ENCODE results near the gene SRSF8. TPM values are rescaled to one million over a fixed set of nuclear protein-coding genes. Genes with fewer than 3 reads are reported as not detected.
A peak's percentile ranks its signal among the peaks of the same experiment; 100 is the strongest.

SRSF8 gene
- total RNA-seq, 1 experiment from 2014 or later: 22.9 TPM

GRCh38 chr11:95103701-95104100 is 37.0 kb downstream of the SRSF8 start:
- no TSS peak for BruUV-seq (replicated peaks)
- no peaks in the 10 kb centered on the region for H3K9me3 ChIP-seq (ENCODE audit: insufficient read depth, low read depth)
- no peaks in the 10 kb centered on the region for H3K9me2 ChIP-seq (ENCODE audit: insufficient read depth)
- no peak overlapping the region for H3K4me3 ChIP-seq
- H3K36me3 ChIP-seq (ENCODE audit: low read depth): no peaks in the 10 kb centered on the region
- ChIA-PET CTCF (no interaction called here), POLR2A (ENCODE audit: unreplicated experiment) (no interaction called here)
- no peaks in the 10 kb centered on the region for H4K20me1 ChIP-seq (ENCODE audit: insufficient read depth)
- no peak overlapping the region for H2AFZ ChIP-seq
- no peak for DNase-seq
- no peak overlapping the region for H3K4me2 ChIP-seq
- no peaks in the 10 kb centered on the region for H3K27me3 ChIP-seq (ENCODE audit: insufficient read depth, low read depth)
- TF ChIP-seq EZH2 (IDR thresholded peaks at IDR 0.05; ENCODE audit: low read depth): no peak
- TF ChIP-seq, protein P1, sequence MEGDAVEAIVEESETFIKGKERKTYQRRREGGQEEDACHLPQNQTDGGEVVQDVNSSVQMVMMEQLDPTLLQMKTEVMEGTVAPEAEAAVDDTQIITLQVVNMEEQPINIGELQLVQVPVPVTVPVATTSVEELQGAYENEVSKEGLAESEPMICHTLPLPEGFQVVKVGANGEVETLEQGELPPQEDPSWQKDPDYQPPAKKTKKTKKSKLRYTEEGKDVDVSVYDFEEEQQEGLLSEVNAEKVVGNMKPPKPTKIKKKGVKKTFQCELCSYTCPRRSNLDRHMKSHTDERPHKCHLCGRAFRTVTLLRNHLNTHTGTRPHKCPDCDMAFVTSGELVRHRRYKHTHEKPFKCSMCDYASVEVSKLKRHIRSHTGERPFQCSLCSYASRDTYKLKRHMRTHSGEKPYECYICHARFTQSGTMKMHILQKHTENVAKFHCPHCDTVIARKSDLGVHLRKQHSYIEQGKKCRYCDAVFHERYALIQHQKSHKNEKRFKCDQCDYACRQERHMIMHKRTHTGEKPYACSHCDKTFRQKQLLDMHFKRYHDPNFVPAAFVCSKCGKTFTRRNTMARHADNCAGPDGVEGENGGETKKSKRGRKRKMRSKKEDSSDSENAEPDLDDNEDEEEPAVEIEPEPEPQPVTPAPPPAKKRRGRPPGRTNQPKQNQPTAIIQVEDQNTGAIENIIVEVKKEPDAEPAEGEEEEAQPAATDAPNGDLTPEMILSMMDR (conservative IDR thresholded peaks at IDR 0.05): no peak
- intact Hi-C loops (cut with micrococcal nuclease; ENCODE audit: unreplicated experiment): no loop called here
- peaks cover 6% of the 10 kb centered on the region; the same call in 1 of the 2 replicates for H3K79me2 ChIP-seq (ENCODE audit: low read depth)
- no peak overlapping the region for H3K27ac ChIP-seq
- H3F3A ChIP-seq (ENCODE audit: insufficient read depth, low read depth): peaks cover 28% of the 10 kb centered on the region
- H3K4me1 ChIP-seq (replicated peaks; ENCODE audit: insufficient read depth): peaks cover 27% of the 10 kb centered on the region

DNA sequence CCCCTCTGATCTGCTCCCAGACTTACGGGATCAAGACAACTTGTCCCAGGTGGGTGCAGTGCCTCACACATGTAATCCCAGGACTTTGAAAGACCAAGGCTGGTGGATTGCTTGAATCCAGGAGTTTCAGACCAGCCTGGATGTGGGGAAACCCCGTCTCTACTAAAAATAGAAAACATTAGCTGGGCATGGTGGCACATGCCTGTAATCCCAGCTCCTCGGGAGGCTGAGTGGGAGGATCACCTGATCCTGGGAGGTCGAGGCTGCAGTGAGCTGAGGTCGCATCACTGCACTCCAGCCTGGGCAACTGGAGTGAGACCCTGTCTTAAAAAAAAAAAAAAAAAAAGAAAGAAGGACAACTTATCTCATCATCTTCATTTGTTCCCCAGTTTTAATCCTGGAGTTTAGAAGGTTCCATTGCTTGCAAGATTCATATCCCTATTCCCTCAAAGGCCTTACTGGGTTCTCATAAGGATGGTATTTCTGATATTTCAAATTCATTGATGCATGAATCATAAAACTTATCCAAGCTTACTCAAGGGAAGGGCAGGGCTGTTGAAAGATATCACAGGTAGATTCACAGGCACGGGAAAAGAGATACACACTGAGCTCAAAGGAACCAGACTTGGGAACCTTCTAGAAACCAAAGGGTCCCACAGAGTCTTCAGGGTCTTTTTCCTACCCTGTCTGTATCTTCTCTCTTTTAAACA is 37.6 kb downstream of the SRSF8 start:
- ChIA-PET POLR2A (ENCODE audit: unreplicated experiment) (no interaction called here), CTCF (no interaction called here)
- TF ChIP-seq EZH2 (IDR thresholded peaks at IDR 0.05; ENCODE audit: low read depth): no peak
- TF ChIP-seq, protein P1 (conservative IDR thresholded peaks at IDR 0.05): no peak
- H3K9me2 ChIP-seq (ENCODE audit: insufficient read depth): no peaks in the 10 kb centered on the region
- H3F3A ChIP-seq (ENCODE audit: insufficient read depth, low read depth): peaks cover 34% of the 10 kb centered on the region
- no peaks in the 10 kb centered on the region for H3K9me3 ChIP-seq (ENCODE audit: insufficient read depth, low read depth)
- H3K4me3 ChIP-seq: no peak overlapping the region
- no peaks in the 10 kb centered on the region for H3K27me3 ChIP-seq (ENCODE audit: insufficient read depth, low read depth)
- no peaks in the 10 kb centered on the region for H3K36me3 ChIP-seq (ENCODE audit: low read depth)
- H2AFZ ChIP-seq: no peak overlapping the region
- intact Hi-C loops (cut with micrococcal nuclease; ENCODE audit: unreplicated experiment): no loop called here
- no peak overlapping the region for H3K4me2 ChIP-seq
- H3K79me2 ChIP-seq (ENCODE audit: low read depth): peaks cover 6% of the 10 kb centered on the region; the same call in 1 of the 2 replicates
- peaks cover 33% of the 10 kb centered on the region for H3K4me1 ChIP-seq (replicated peaks; ENCODE audit: insufficient read depth)
- H3K27ac ChIP-seq: no peak overlapping the region
- DNase-seq: peak in 1 of 2 experiments; percentile 70
- H4K20me1 ChIP-seq (ENCODE audit: insufficient read depth): no peaks in the 10 kb centered on the region
- BruUV-seq (replicated peaks): no TSS peak

DNA sequence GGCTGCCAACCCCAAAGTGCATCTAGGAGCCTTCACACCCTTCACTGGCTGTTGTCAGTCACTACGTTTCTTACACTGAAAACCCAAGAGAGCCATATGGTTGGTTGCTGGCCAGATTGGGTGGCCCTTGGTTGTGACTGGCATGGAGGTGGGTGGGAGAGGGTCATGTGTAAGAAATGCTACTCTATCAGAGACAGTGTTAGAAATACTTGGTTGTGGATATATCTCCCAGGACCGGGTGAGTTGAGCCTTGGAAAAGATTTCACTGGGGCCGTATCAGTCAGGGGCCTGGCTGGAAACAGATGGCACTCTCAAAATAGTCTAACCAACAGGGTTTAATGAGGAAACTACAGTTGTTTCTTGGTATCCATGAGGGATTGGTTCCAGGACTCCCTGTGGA is 38.1 kb downstream of the SRSF8 start:
- DNase-seq: no peak
- no TSS peak for BruUV-seq (replicated peaks)
- intact Hi-C loops (cut with micrococcal nuclease; ENCODE audit: unreplicated experiment): loop anchor here (5.0 kb wide), 2 partner anchors 38 to 47 kb away; partner anchors contain the start of gene SRSF8
- Histone ChIP-seq H2AFZ (no peak overlapping the region), H4K20me1 (ENCODE audit: insufficient read depth) (no peaks in the 10 kb centered on the region), H3K27ac (no peak overlapping the region), H3K4me2 (no peak overlapping the region), H3K79me2 (ENCODE audit: low read depth) (peaks cover 6% of the 10 kb centered on the region; the same call in 1 of the 2 replicates), H3K9me2 (ENCODE audit: insufficient read depth) (no peaks in the 10 kb centered on the region), H3F3A (ENCODE audit: insufficient read depth, low read depth) (peaks cover 34% of the 10 kb centered on the region), H3K9me3 (ENCODE audit: insufficient read depth, low read depth) (no peaks in the 10 kb centered on the region), H3K36me3 (ENCODE audit: low read depth) (no peaks in the 10 kb centered on the region), H3K4me1 (replicated peaks; ENCODE audit: insufficient read depth) (peaks cover 34% of the 10 kb centered on the region), H3K4me3 (no peak overlapping the region), H3K27me3 (ENCODE audit: insufficient read depth, low read depth) (no peaks in the 10 kb centered on the region)
- POLR2A ChIA-PET (ENCODE audit: unreplicated experiment): no interaction called here
- CTCF ChIA-PET: no interaction called here
- TF ChIP-seq EZH2 (IDR thresholded peaks at IDR 0.05; ENCODE audit: low read depth): no peak
- TF ChIP-seq, protein P1 (conservative IDR thresholded peaks at IDR 0.05): no peak

All from PC-9 (cell line).